WI38 (cell line): Measurements from ENCODE around the gene ELL3.
A peak's percentile ranks its signal among the peaks of the same experiment; 100 is the strongest.

ENCODE experiments used
- H3K4me3 ChIP-seq: 2 replicates; pipeline ENCODE4 v1.5.1; 2011; ENCODE audit warnings: low read depth, mild to moderate bottlenecking, control low read depth, low read length
- TF ChIP-seq, protein P1 (sequence below): IDR thresholded peaks from 2 replicates; pipeline ENCODE4 v1.5.1; 2012; ENCODE audit warnings: low read depth, mild to moderate bottlenecking, control low read depth, low read length

ELL3 gene

DNA sequence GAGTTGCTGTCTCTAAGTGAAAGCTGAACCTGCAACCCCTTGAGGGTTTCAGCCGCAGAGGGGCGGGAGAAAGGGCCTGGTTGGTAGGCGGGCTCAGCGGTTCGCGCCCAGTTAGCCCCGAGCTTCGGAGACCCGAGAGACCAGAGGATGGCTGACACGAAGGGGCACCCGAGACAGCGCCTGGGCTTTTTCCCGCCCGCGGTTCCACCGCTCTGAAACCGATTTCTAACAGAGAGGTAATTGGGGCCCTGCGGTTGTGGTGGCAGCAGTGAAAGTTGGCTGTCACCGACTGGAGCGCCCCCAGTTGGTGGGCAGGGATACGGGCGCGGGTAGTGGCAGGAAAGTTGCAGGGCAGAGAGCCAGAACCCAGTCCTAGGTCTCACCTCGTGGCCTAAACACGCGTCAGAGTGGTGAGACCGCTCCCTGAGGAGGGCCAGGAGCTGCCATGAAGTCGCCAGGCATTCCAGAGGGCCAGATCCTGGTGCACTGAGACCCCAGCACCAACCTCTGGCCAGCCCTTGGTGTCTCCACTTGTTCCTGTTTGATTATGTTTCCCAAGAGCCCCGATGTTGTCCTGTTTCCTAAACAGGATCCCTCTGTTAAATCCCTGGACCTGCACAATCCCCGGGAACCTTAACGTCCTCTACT is 625 bp upstream of the ELL3 start:
- H3K4me3 ChIP-seq, result peak overlapping the region; percentile 74
- TF ChIP-seq, protein P1, sequence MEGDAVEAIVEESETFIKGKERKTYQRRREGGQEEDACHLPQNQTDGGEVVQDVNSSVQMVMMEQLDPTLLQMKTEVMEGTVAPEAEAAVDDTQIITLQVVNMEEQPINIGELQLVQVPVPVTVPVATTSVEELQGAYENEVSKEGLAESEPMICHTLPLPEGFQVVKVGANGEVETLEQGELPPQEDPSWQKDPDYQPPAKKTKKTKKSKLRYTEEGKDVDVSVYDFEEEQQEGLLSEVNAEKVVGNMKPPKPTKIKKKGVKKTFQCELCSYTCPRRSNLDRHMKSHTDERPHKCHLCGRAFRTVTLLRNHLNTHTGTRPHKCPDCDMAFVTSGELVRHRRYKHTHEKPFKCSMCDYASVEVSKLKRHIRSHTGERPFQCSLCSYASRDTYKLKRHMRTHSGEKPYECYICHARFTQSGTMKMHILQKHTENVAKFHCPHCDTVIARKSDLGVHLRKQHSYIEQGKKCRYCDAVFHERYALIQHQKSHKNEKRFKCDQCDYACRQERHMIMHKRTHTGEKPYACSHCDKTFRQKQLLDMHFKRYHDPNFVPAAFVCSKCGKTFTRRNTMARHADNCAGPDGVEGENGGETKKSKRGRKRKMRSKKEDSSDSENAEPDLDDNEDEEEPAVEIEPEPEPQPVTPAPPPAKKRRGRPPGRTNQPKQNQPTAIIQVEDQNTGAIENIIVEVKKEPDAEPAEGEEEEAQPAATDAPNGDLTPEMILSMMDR, result peak; percentile 52; the same call in 1 of the 2 replicates

DNA sequence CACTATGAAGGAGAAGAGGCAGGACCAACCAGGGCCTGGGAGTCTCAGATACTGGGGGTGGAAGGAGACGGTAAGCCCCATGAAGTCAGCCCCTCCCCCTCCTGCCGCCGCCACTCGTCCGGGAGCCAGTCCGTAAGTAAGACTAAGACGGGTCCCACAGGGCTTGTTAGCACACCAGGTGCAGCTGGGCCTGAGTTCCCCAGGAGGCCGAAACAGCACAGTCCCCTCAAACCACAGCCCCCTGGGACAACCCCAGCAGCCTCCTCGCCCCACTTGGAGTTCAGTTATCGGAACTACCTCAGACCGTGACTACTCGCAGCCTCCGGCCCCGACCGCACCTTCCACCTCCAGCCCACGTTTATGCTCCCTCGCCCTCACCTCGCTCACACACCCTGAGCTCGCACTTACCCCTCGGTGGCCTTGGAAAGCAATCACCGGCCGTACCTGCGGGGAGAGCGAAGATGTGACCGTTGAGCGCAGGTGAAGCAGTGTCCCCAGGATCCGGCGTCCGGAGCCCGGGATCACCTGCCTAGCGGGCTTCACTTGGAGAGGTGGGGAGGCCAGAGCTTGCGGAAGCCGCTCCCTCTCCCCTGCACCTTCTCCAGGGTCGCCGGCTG is 557 bp downstream of the ELL3 start:
- TF ChIP-seq, protein P1, result no peak
- peak overlapping the region; percentile 74 for H3K4me3 ChIP-seq

DNA sequence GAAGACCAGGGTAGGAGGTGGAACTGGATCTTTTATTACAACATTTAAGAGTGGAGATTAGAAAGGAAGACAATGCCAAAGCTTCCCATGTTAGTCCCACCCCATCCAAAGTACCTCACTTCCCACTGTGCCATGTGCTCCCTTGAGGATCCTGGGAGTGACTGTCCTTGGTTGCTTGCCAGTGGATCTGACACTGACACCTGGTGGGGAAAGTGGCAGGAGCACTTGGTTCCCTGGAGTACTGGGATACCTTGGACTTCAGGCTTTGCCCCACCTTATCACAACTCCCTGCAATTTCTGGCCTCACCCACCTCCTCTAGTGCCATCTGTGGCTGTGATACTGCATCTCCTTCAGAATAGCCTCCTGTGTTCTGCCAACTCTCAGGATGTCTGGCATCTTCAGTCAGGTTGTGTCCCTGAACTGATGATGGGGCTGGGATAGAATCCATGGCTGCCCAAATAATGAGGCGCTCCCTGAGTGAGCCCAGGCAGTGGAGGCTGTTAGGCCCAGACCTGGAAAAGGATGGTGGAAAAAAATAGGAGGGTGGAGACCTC is 1.3 kb downstream of the ELL3 start:
- TF ChIP-seq, protein P1, result no peak
- no peak overlapping the region for H3K4me3 ChIP-seq

DNA sequence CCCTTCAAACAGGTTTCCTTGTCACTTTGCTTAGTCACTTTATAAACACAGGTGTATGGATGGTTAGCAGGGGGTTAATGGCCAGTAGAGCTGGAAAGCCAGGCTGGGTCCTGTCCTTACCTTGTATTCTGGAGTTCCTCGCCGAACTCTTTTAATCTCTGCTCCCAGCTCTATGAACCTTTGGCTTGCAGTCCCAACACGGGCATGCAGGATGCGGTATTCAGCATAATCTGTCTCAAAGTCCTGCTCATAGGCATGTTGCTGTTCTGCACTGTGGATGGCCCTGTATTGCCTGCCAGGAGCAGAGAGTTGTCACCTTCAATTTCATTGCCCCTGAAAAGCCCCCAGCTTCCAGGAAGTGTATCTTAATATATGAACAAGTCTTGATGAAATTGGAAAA is 2.7 kb downstream of the ELL3 start:
- no peak overlapping the region for H3K4me3 ChIP-seq
- TF ChIP-seq, protein P1, result no peak

DNA sequence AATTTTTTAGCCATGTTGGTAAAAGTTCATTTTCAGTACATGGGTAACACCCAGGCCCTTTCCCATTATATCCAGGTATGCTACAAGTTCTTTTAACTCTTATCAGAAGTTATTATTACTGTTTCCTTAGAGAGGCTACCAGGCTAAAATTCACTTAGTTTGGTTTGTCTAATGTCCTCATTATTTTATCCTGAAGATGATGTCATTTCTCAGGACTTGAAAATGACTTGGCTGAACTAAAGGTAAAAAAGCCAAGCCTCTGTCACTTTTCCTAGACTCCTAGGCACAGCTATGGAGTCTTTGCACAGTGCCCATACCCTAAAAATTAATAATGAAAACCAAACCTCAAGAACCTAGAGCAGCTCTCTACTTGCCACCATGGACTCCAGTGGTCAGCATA is 4.1 kb downstream of the ELL3 start:
- TF ChIP-seq, protein P1, result no peak
- no peak overlapping the region for H3K4me3 ChIP-seq

DNA sequence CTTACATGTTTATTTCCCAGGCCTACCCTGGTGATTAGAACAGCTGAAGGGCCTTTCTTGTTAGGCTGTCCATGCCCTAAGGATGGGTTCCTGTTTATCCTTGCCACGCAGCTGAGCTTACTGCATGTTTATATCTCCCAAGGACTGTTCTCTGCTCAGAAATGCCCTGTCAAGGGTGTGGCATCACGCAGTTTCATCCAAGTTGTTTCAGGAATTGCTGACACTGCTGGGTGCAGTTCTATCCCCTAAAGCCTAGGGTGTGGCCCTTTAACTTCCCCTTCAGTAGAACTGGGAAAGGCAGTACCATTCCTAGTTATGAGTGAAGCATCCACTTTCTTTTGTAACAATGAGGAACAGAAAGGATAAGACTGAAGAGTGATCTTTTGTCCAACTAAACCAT is 5.0 kb downstream of the ELL3 start:
- TF ChIP-seq, protein P1, result no peak
- H3K4me3 ChIP-seq, result no peak overlapping the region

DNA sequence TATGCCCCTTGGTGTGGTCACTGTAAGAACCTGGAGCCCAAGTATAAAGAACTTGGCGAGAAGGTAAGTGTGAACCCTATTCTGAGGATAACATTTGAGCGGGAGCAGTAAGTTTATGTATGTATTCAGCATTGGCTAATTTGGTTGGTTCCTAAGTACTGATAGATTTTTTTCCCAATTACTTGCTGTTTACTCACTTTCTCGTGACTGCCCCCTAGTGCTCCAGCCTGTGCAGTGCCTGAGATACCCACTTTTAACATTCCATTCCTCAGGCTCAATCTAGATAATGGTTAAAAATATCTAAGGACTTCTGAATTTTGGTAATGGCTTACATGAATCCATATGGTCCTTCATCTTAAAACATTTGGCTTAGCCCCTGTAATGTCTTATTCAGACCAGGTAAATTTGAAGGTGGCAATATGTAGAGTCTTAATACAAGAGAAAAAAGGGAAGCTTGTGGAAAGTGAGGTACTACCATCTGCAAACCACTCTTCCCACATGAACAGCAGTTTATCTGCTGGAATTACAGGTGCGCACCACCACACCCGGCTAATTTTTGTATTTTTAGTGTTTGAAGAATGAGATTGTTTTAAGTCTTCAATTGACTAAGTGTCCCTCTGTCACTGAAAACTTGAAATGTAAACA is 7.1 kb downstream of the ELL3 start:
- H3K4me3 ChIP-seq, result no peak overlapping the region
- TF ChIP-seq, protein P1, result peak; percentile 88
